WTC11 (cell line): ENCODE data around the gene LTF.

ENCODE experiments used
- ATF2 ChIP-seq: sonication (generic); formaldehyde crosslinking; IDR thresholded peaks from 2 replicates; pipeline ENCODE4 v1.8.1; 2022; ENCODE audit warnings: low read depth, missing genetic modification reagents, borderline replicate concordance
- CREB1 ChIP-seq: sonication (generic); formaldehyde crosslinking; IDR thresholded peaks from 2 replicates; pipeline ENCODE4 v1.8.0; 2023; ENCODE audit warnings: mild to moderate bottlenecking, missing genetic modification reagents
- CTCF ChIP-seq: fragments of 200-600 bp; IDR thresholded peaks from 2 replicates; pipeline ENCODE4 v1.8.0; 2022; ENCODE audit warnings: antibody characterized with exemption
- E2F1 ChIP-seq: sonication (generic); formaldehyde crosslinking; IDR thresholded peaks from 2 replicates; pipeline ENCODE4 v1.8.0; 2022; ENCODE audit warnings: mild to moderate bottlenecking, missing genetic modification reagents
- JUN ChIP-seq: sonication (generic); formaldehyde crosslinking; IDR thresholded peaks from 2 replicates; pipeline ENCODE4 v1.8.0; 2023; ENCODE audit warnings: mild to moderate bottlenecking, missing genetic modification reagents
- KAT7 ChIP-seq: sonication (generic); formaldehyde crosslinking; IDR thresholded peaks from 2 replicates; pipeline ENCODE4 v1.8.1; 2023; ENCODE audit warnings: missing genetic modification reagents, mild to moderate bottlenecking, borderline replicate concordance
- MAX ChIP-seq: sonication (generic); formaldehyde crosslinking; IDR thresholded peaks from 2 replicates; pipeline ENCODE4 v1.8.0; 2022; ENCODE audit warnings: mild to moderate bottlenecking, missing genetic modification reagents
- NR2C2 ChIP-seq: sonication (generic); formaldehyde crosslinking; IDR thresholded peaks from 2 replicates; pipeline ENCODE4 v1.8.0; 2022; ENCODE audit warnings: mild to moderate bottlenecking, missing genetic modification reagents
- TP53 ChIP-seq: sonication (generic); formaldehyde crosslinking; IDR thresholded peaks from 2 replicates; pipeline ENCODE4 v1.8.1; 2023; ENCODE audit warnings: mild to moderate bottlenecking, missing genetic modification reagents
- ZBTB43 ChIP-seq: sonication (generic); formaldehyde crosslinking; IDR thresholded peaks from 2 replicates; pipeline ENCODE4 v1.8.1; 2023; ENCODE audit warnings: mild to moderate bottlenecking, missing genetic modification reagents
- ZNF121 ChIP-seq: sonication (generic); formaldehyde crosslinking; IDR thresholded peaks from 2 replicates; pipeline ENCODE4 v1.8.0; 2023; ENCODE audit warnings: missing genetic modification reagents
- ZNF138 ChIP-seq: sonication (generic); formaldehyde crosslinking; conservative IDR thresholded peaks from 2 replicates; pipeline ENCODE4 v1.8.1; 2022; ENCODE audit warnings: mild to moderate bottlenecking, moderate library complexity, missing genetic modification reagents

- TF ChIP-seq JUN (CRISPR knock-in tag) = no peak
- TF ChIP-seq ATF2 (CRISPR knock-in tag) = no peak
- TF ChIP-seq NR2C2 (CRISPR knock-in tag) = no peak
- no peak for TF ChIP-seq CTCF
- no peak for TF ChIP-seq TP53
- no peak for TF ChIP-seq ZNF138
- no peak for TF ChIP-seq CREB1 (CRISPR knock-in tag)
- no peak for TF ChIP-seq ZBTB43
- no peak for TF ChIP-seq KAT7 (CRISPR knock-in tag)
- TF ChIP-seq E2F1 (CRISPR knock-in tag) = no peak
- no peak for TF ChIP-seq ZNF121 (CRISPR knock-in tag)
- TF ChIP-seq MAX (CRISPR knock-in tag) = 0 out of 2 replicates have a peak, but pooled peaks have one; percentile 27
These were observed 46.7 kb downstream of the LTF start for GRCh38 chr3:46417841-46418611.
